ENCODE measurements around the gene GPR15.

The GPR15 gene

GRCh38 chr3:98540346-98540745 is 8.6 kb downstream of the GPR15 start:
- H3K27ac ChIP-seq = no peak overlapping the region
- TF ChIP-seq CTCF (IDR thresholded peaks at IDR 0.05) (no peak), ZFX (IDR thresholded peaks at IDR 0.05; ENCODE audit: borderline replicate concordance) (no peak)

GRCh38 chr3:98541695-98542094 is 9.9 kb downstream of the GPR15 start:
- TF ChIP-seq ZFX (IDR thresholded peaks at IDR 0.05; ENCODE audit: borderline replicate concordance) (no peak), CTCF (IDR thresholded peaks at IDR 0.05) (no peak)

GRCh38 chr3:98542623-98543022 is 10.8 kb downstream of the GPR15 start:
- TF ChIP-seq ZFX (IDR thresholded peaks at IDR 0.05; ENCODE audit: borderline replicate concordance) (no peak), CTCF (IDR thresholded peaks at IDR 0.05) (no peak)
- H3K27ac ChIP-seq = no peak overlapping the region

More at GRCh38 chr3:98541695-98542094, 9.9 kb downstream of the GPR15 start:
- H3K27ac ChIP-seq = no peak overlapping the region

- no peak overlapping the region for H3K27ac ChIP-seq
- TF ChIP-seq ZFX (IDR thresholded peaks at IDR 0.05; ENCODE audit: borderline replicate concordance) = no peak
- no peak for TF ChIP-seq CTCF (IDR thresholded peaks at IDR 0.05)
Measured at GRCh38 chr3:98545940-98546339, 14.2 kb downstream of the GPR15 start.

- H3K27ac ChIP-seq = no peak overlapping the region
- no peak for TF ChIP-seq ZFX (IDR thresholded peaks at IDR 0.05; ENCODE audit: borderline replicate concordance)
- no peak for TF ChIP-seq CTCF (IDR thresholded peaks at IDR 0.05)
Measured at GRCh38 chr3:98548544-98548943, 16.8 kb downstream of the GPR15 start.

GRCh38 chr3:98550833-98551232 is 19.1 kb downstream of the GPR15 start:
- TF ChIP-seq ZFX (IDR thresholded peaks at IDR 0.05; ENCODE audit: borderline replicate concordance) = no peak
- no peak for TF ChIP-seq CTCF (IDR thresholded peaks at IDR 0.05)
- no peak overlapping the region for H3K27ac ChIP-seq

GRCh38 chr3:98551236-98551635 is 19.5 kb downstream of the GPR15 start:
- H3K27ac ChIP-seq = no peak overlapping the region
- TF ChIP-seq ZFX (IDR thresholded peaks at IDR 0.05; ENCODE audit: borderline replicate concordance) (no peak), CTCF (IDR thresholded peaks at IDR 0.05) (no peak)

Measured in 22Rv1 (cell line).